Measurements from ENCODE around the gene JCAD. TPM values are rescaled to one million over a fixed set of nuclear protein-coding genes. Genes with fewer than 3 reads are reported as not detected.

The JCAD gene
- total and polyA plus RNA-seq, 9 of the 15 experiments (the other 6 are each of a cell fraction or from before 2014, with no cell fraction given): not detected

- ChIA-PET CTCF (ENCODE audit: low intra/inter-chr PET ratio) (no interaction called here), POLR2A (no interaction called here)
- no peaks in the 10 kb centered on the region for H3K9me1 ChIP-seq (ENCODE audit: control insufficient read depth, insufficient read depth, low read length)
- intact Hi-C loops (cut with micrococcal nuclease): no loop called here
- FAIRE-seq: no peak
- no peak for ATAC-seq
- DNase-seq (ENCODE audit: extremely low read depth in 1 of 4, low spot score in 3 of 4): no peak
- H4K20me1 ChIP-seq (replicated peaks; ENCODE audit: control insufficient read depth, insufficient read depth, low read length): no peaks in the 10 kb centered on the region; the same call in 1 of the 2 replicates
- H3K9me3 ChIP-seq (replicated peaks; ENCODE audit: control insufficient read depth, insufficient read depth, low read depth, low read length): no peaks in the 10 kb centered on the region
- H3K4me3 ChIP-seq: no peak overlapping the region
- H3K79me2 ChIP-seq (ENCODE audit: control insufficient read depth, insufficient read depth, low read length): no peaks in the 10 kb centered on the region
- no peak for TF ChIP-seq NRF1 (conservative IDR thresholded peaks at IDR 0.05 in 1 of 2, IDR thresholded peaks at IDR 0.05 in 1 of 2)
- TF ChIP-seq SAFB (IDR thresholded peaks at IDR 0.05; ENCODE audit: borderline replicate concordance, low read depth, low read length): no peak
- TF ChIP-seq TCFL5 (CRISPR knock-in tag; conservative IDR thresholded peaks at IDR 0.05): no peak
- no peak for TF ChIP-seq IFI16 (CRISPR knock-in tag; IDR thresholded peaks at IDR 0.05)
- H2AFZ ChIP-seq (ENCODE audit: low read depth, low read length): no peak overlapping the region
- in situ Hi-C loops (cut with MboI): no loop called here
- no peaks in the 10 kb centered on the region for H3K27me3 ChIP-seq (ENCODE audit: control insufficient read depth in 2 of 2, insufficient read depth in 2 of 2, low read length in 2 of 2)
- no peaks in the 10 kb centered on the region for H3K4me1 ChIP-seq (replicated peaks in 1 of 2; ENCODE audit: control insufficient read depth in 2 of 2, insufficient read depth in 2 of 2, low read length in 2 of 2)
- no TSS peak for BruUV-seq (replicated peaks)
- H3K36me3 ChIP-seq (ENCODE audit: control insufficient read depth, insufficient read depth, low read length): no peaks in the 10 kb centered on the region
- WGBS (ENCODE audit: insufficient coverage, low coverage, missing lambda C conversion rate): 2% methylated on average over 5 of the region's 5 CpGs
- H3K4me2 ChIP-seq (ENCODE audit: insufficient read depth, low read length): no peak overlapping the region
- no peak overlapping the region for H3K9ac ChIP-seq (ENCODE audit: insufficient read depth in 1 of 2, low read depth in 2 of 2, low read length in 2 of 2)
- no peak overlapping the region for H3K27ac ChIP-seq (ENCODE audit: extremely low read depth, low read depth, low read length)
Measured at GRCh38 chr10:29973921-29974320, 85.5 kb downstream of the JCAD start.

- Histone ChIP-seq H2AFZ (ENCODE audit: low read depth, low read length) (no peak overlapping the region), H3K79me2 (ENCODE audit: control insufficient read depth, insufficient read depth, low read length) (no peaks in the 10 kb centered on the region)
- no peak for DNase-seq (ENCODE audit: extremely low read depth in 1 of 4, low spot score in 3 of 4)
Measured at GRCh38 chr10:29970576-29970975, 88.8 kb downstream of the JCAD start.

More at GRCh38 chr10:29970576-29970975, 88.8 kb downstream of the JCAD start:
- H3K4me2 ChIP-seq (ENCODE audit: insufficient read depth, low read length): no peak overlapping the region
- ATAC-seq (no peak), FAIRE-seq (no peak)
- in situ Hi-C loops (cut with MboI): no loop called here
- no peaks in the 10 kb centered on the region for H3K9me1 ChIP-seq (ENCODE audit: control insufficient read depth, insufficient read depth, low read length)
- H3K9ac ChIP-seq (ENCODE audit: insufficient read depth in 1 of 2, low read depth in 2 of 2, low read length in 2 of 2): no peak overlapping the region
- CTCF ChIA-PET (ENCODE audit: low intra/inter-chr PET ratio): interaction anchor here (0.6 kb wide), 1 partner anchor 211 kb away, joined by 5 read pairs; no protein-coding TSS in a partner anchor
- H3K27me3 ChIP-seq (ENCODE audit: control insufficient read depth in 2 of 2, insufficient read depth in 2 of 2, low read length in 2 of 2): no peaks in the 10 kb centered on the region; a peak in 1 of 5 replicates
- no peaks in the 10 kb centered on the region; the same call in 1 of the 2 replicates for H4K20me1 ChIP-seq (replicated peaks; ENCODE audit: control insufficient read depth, insufficient read depth, low read length)
- H3K27ac ChIP-seq (ENCODE audit: extremely low read depth, low read depth, low read length): no peak overlapping the region
- no peak overlapping the region for H3K4me3 ChIP-seq
- TF ChIP-seq USF1 (CRISPR knock-in tag; IDR thresholded peaks at IDR 0.05) (no peak), ZNF277 (CRISPR knock-in tag; IDR thresholded peaks at IDR 0.05; ENCODE audit: borderline replicate concordance) (no peak)
- H3K4me1 ChIP-seq (replicated peaks in 1 of 2; ENCODE audit: control insufficient read depth in 2 of 2, insufficient read depth in 2 of 2, low read length in 2 of 2): no peaks in the 10 kb centered on the region
- intact Hi-C loops (cut with micrococcal nuclease): no loop called here
- H3K9me3 ChIP-seq (replicated peaks; ENCODE audit: control insufficient read depth, insufficient read depth, low read depth, low read length): no peaks in the 10 kb centered on the region
- POLR2A ChIA-PET: no interaction called here
- 0% methylated on average over 2 of the region's 2 CpGs for WGBS (ENCODE audit: insufficient coverage, low coverage, missing lambda C conversion rate)
- BruUV-seq (replicated peaks): no TSS peak
- H3K36me3 ChIP-seq (ENCODE audit: control insufficient read depth, insufficient read depth, low read length): no peaks in the 10 kb centered on the region

All from K562 (cell line).